Suprapubic skin (tissue), 4 donors: Measurements from ENCODE around the gene OSM. TPM values are rescaled to one million over a fixed set of nuclear protein-coding genes. Genes with fewer than 3 reads are reported as not detected.

Experiments
- DNase-seq, 2 donors: peaks; one replicate each; pipeline ENCODE4 v3.0.0-alpha.2; 2019; ENCODE audit warnings: low spot score in 2 of 2
- H3K27ac ChIP-seq: fragments of 200-600 bp; sonication (generic); one replicate; pipeline ENCODE4 v1.5.1; 2019
- H3K27me3 ChIP-seq: fragments of 200-600 bp; sonication (generic); one replicate; pipeline ENCODE4 v1.5.1; 2019
- H3K36me3 ChIP-seq: fragments of 200-600 bp; sonication (generic); one replicate; pipeline ENCODE4 v1.5.1; 2019
- H3K4me1 ChIP-seq: fragments of 200-600 bp; sonication (generic); one replicate; pipeline ENCODE4 v1.5.1; 2019
- H3K4me3 ChIP-seq: fragments of 200-600 bp; sonication (generic); one replicate; pipeline ENCODE4 v1.5.1; 2019; ENCODE audit warnings: mild to moderate bottlenecking
- H3K9me3 ChIP-seq: fragments of 200-600 bp; sonication (generic); one replicate; pipeline ENCODE4 v1.5.1; 2019
- CTCF ChIP-seq, 2 donors: fragments of 200-600 bp in 1 of 2; fragments of 450-650 bp in 1 of 2; sonication (generic) in 1 of 2; IDR thresholded peaks; one replicate each; pipeline ENCODE4 v1.5.1; 2016 to 2019; ENCODE audit warnings: antibody characterized with exemption in 2 of 2, mild to moderate bottlenecking in 1 of 2, moderate library complexity in 1 of 2
- EP300 ChIP-seq: sonication (generic); formaldehyde crosslinking; IDR thresholded peaks from one replicate; pipeline ENCODE4 v1.6.1; 2017; ENCODE audit warnings: antibody characterized with exemption
- POLR2A ChIP-seq, 2 donors: fragments of 450-650 bp; IDR thresholded peaks; one replicate each; pipeline ENCODE4 v1.6.1; 2017; ENCODE audit warnings: antibody characterized with exemption in 2 of 2, mild to moderate bottlenecking in 2 of 2, moderate library complexity in 2 of 2
- POLR2AphosphoS5 ChIP-seq, 3 donors: sonication (generic); formaldehyde crosslinking; IDR thresholded peaks; one replicate each; pipeline ENCODE4 v1.6.1; 2017; ENCODE audit warnings: antibody characterized with exemption in 3 of 3
- WGBS: methylation state at CpG from one replicate; pipeline ENCODE4 v1.1.5; 2018; 5-methylcytosine and 5-hydroxymethylcytosine counted together
- total RNA-seq, 4 donors: library from RNA; depleted of rRNA; stranded (reverse); fragments of >200 nt; gene quantifications; one replicate each; pipeline ENCODE4 v1.1.0, GENCODE V29; 2016

The OSM gene
- total RNA-seq, 4 donors from 2014 or later, result 0.34 TPM; not detected in 3

- Histone ChIP-seq H3K27ac (no peak overlapping the region), H3K4me3 (peak overlapping the region; percentile 1)
Measured at GRCh38 chr22:30262917-30263741, 3.5 kb downstream of the OSM start.

GRCh38 chr22:30262112-30262511 lies 4.5 kb downstream of the OSM start:
- Histone ChIP-seq H3K4me1 (peaks cover 20% of the 10 kb centered on the region), H3K27ac (peak overlapping the region; percentile 67), H3K36me3 (no peaks in the 10 kb centered on the region), H3K4me3 (no peak overlapping the region), H3K9me3 (no peaks in the 10 kb centered on the region), H3K27me3 (no peaks in the 10 kb centered on the region)
- no peak for DNase-seq
- TF ChIP-seq EP300, result no peak
- TF ChIP-seq POLR2AphosphoS5 (IDR thresholded peaks at IDR 0.05), result peak in 2 of 3 donors; percentile 13 to 61
- 44% methylated on average over 2 of the region's 4 CpGs for WGBS

More at GRCh38 chr22:30262917-30263741, 3.5 kb downstream of the OSM start:
- 1% methylated on average over 11 of the region's 27 CpGs for WGBS
- no peaks in the 10 kb centered on the region for H3K27me3 ChIP-seq
- no peaks in the 10 kb centered on the region for H3K9me3 ChIP-seq
- H3K4me1 ChIP-seq, result peaks cover 20% of the 10 kb centered on the region
- no peaks in the 10 kb centered on the region for H3K36me3 ChIP-seq
- peak in 1 of 2 donors; percentile 87 for DNase-seq
- TF ChIP-seq EP300 (no peak), POLR2AphosphoS5 (IDR thresholded peaks at IDR 0.05) (no peak), CTCF (IDR thresholded peaks at IDR 0.05) (peak; percentile 94 to 99), POLR2A (IDR thresholded peaks at IDR 0.05) (no peak)

- Histone ChIP-seq H3K9me3 (no peaks in the 10 kb centered on the region), H3K27me3 (no peaks in the 10 kb centered on the region), H3K4me3 (no peak overlapping the region), H3K27ac (no peak overlapping the region), H3K36me3 (no peaks in the 10 kb centered on the region), H3K4me1 (peaks cover 23% of the 10 kb centered on the region)
- TF ChIP-seq POLR2AphosphoS5 (IDR thresholded peaks at IDR 0.05) (no peak), CTCF (IDR thresholded peaks at IDR 0.05) (no peak), POLR2A (IDR thresholded peaks at IDR 0.05) (no peak), EP300 (no peak)
- WGBS, result 88% methylated on average over 8 of the region's 8 CpGs
- DNase-seq, result no peak
Measured at GRCh38 chr22:30261134-30261533, 5.5 kb downstream of the OSM start.

- Histone ChIP-seq H3K9me3 (no peaks in the 10 kb centered on the region), H3K4me1 (peaks cover 28% of the 10 kb centered on the region), H3K36me3 (no peaks in the 10 kb centered on the region), H3K27me3 (no peaks in the 10 kb centered on the region), H3K4me3 (no peak overlapping the region), H3K27ac (no peak overlapping the region)
- DNase-seq, result no peak
- TF ChIP-seq EP300 (no peak), POLR2A (IDR thresholded peaks at IDR 0.05) (no peak), CTCF (IDR thresholded peaks at IDR 0.05) (no peak), POLR2AphosphoS5 (IDR thresholded peaks at IDR 0.05) (no peak)
- WGBS, result 85% methylated on average over 8 of the region's 8 CpGs
Measured at GRCh38 chr22:30260682-30261081, 6.0 kb downstream of the OSM start.

- DNase-seq, result no peak
- H3K9me3 ChIP-seq, result no peaks in the 10 kb centered on the region
- H3K27me3 ChIP-seq, result no peaks in the 10 kb centered on the region
- H3K4me3 ChIP-seq, result no peak overlapping the region
- no peaks in the 10 kb centered on the region for H3K36me3 ChIP-seq
- H3K27ac ChIP-seq, result no peak overlapping the region
- TF ChIP-seq POLR2A (IDR thresholded peaks at IDR 0.05), result no peak
- no peak for TF ChIP-seq POLR2AphosphoS5 (IDR thresholded peaks at IDR 0.05)
- TF ChIP-seq CTCF (IDR thresholded peaks at IDR 0.05), result no peak
- TF ChIP-seq EP300, result no peak
- peaks cover 28% of the 10 kb centered on the region for H3K4me1 ChIP-seq
- WGBS, result 90% methylated on average over 4 of the region's 11 CpGs
Measured at GRCh38 chr22:30260276-30260675, 6.4 kb downstream of the OSM start.
